HG03520 (cell line): ENCODE results near the gene ENAH.
"Not testable (repeated sequence)": the region's sequence is repeated elsewhere in the genome, so short reads cannot be mapped to it uniquely, and the experiment has no call there.

Source experiments
- ATAC-seq: cut with Tn5 transposase; IDR thresholded peaks from one replicate; pipeline ENCODE4 v1.9.1; 2021; ENCODE audit warnings: mild to moderate bottlenecking, moderate library complexity; ENCODE audit not compliant: unreplicated experiment

ENAH gene

DNA sequence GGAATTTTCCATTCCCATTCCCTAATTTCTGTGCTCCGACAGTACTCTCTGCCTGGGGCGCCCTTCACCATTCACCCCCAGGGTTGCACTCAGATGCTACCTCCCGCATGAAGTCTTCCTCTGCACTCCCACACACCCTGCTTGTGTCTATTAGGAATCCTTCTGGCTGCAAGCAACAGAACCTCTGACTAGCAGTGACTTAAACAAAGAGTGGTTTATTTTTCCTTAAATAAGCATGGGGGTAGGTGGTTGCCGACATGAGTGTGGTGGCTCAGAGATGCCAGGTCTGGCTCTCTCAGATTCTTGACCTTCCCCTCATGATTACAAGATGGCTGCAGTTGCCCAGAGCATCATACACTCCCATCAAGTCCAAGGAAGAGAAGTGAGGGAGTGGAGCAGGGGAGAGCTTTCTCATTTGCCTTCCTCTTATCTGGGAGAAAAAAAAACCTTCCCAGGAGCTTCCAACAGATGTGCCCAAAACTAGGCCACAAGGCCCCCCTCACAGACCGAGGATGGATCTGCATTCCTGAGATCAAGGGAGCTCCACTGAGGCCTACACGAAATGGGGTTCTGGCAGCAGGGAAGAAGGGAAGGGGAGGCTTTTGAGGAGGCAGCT, 175.5 kb downstream of the ENAH start:
- ATAC-seq = no peak

DNA sequence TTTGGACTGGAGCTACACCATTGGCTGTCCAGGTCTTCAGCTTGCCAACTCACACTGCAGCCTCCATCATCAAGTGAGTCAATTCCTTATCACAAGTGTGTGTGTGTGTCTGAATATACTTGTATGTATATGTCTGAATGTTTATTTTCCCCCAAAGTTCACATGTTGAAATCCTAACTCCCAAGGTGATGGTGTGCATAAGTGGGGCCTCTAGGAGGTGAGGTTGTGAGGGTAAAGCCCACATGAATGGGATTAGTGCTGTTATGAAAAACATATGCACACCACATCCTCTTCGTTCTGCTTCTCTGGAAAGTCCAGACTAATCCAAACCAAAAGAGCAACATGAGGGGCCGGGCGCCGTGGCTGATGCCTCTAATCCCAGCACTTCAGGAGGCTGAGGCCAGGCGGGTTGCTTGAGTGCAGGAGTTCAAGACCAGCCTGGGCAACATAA, 176.4 kb downstream of the ENAH start:
- no peak for ATAC-seq

DNA sequence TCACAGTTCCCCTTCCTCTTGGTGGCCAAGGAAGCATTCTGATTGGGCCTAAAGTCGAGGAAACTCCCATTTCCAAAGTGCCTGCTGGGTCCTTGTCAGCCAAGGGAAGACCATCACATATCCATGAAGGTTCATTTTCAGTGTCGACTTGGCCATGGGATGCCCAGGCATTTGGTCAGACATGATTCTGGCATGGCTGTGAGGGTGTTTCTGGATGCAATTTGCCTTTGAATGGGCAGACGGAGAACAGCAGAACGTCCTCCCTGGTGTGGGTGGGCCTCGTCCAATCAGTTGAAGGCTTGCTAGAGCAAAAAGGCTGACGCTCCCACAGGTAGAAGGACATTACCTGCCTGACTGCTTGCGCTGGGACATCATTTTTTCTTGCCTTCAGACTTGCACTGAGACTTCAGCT, 176.8 kb downstream of the ENAH start:
- ATAC-seq = no peak

DNA sequence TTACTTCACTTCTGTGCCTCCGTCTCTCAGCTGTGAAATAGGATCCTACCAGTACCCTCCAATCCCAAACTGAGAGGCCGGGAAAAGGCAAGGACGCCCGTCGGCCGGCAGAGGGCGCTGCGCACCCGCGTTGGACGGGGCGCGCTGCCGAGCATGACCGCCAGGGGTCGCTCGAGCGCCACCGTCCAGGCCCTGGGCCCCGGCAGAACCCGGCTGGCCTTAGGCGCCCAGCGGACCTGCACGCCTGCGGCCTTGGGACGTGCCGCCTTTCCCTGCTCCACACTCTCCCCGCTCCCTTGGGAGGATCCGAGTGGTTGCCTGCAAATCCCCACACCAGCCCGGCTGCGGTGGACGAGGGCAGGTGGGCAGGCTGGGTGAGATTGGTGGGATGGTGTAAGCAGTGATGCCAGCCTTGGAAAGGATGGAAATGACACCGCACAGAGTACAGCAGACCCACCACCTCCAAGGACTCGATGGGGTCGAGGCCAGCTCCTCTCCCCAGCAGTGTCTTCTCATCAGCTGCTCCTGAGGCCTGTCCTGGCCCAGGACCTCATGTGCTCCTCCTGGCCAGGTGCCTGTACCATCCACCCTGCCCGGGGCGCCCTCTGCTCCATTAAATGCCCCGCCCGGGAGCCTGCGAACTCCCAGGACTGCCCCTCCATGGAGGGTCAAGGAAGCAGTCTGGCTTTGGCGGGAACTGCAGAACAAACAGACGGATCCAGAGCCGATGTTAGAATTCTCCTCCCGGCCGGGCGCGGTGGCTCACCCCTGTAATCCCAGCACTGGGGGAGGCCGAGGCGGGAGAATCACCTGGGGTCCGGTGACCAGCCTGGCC, 177.7 kb downstream of the ENAH start:
- peak; percentile 65 for ATAC-seq

DNA sequence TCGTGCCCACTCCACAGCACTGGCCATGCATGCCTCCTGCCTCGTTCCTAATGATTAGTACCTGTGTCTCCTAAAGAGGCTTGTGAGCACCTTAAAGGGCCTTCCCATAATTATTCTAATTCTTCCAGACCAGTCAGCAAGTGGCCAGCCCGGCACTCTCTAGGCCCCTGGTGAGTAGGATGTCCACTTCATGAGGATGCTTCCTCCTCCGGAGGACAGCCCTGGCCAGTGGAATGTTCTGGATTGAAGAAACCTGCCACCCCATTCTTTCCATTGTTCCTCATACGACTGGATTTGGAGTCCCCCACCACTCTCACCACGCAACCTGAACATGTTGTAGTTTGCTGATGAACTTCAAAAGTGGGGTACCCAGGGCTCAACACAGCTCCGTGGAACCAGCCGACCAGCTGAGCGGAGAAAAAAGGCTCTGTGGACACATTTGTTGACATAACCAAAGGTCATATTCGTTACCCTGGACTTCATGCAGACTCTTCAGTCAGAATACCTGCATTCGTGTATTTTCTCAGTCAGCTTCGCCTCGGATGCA, 178.4 kb downstream of the ENAH start:
- no peak for ATAC-seq

DNA sequence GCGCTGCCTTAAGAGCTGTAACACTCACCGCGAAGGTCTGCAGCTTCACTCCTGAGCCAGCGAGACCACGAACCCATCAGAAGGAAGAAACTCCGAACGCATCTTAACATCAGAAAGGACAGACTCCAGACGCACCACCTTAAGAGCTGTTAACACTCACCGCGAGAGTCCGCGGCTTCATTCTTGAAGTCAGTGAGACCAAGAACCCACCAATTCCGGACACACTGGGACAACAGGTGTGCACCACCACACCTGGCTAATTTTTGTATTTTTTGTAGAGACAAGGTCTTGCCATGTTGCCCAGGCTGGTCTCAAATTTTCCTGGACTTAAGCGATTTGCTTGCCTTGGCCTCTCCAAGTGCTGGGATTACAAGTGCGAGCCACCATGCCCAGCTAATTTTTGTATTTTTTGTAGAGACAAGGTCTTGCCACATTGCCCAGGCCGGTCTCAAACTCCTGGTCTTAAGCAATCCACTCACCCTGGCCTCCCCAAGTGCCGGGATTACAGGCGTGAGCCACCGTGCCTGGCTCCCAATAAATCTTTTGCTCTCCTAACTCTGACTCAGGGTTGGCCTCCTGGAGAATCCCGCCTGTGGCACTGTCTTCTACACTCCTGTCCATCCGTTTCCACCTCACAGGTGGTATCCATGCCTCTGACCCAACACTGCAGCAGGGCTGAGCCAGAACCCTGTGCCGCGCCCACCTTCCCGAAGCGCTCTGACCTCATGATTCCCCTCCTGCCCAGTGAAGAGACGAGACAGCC, 179.1 kb downstream of the ENAH start:
- not testable (repeated sequence) for ATAC-seq

DNA sequence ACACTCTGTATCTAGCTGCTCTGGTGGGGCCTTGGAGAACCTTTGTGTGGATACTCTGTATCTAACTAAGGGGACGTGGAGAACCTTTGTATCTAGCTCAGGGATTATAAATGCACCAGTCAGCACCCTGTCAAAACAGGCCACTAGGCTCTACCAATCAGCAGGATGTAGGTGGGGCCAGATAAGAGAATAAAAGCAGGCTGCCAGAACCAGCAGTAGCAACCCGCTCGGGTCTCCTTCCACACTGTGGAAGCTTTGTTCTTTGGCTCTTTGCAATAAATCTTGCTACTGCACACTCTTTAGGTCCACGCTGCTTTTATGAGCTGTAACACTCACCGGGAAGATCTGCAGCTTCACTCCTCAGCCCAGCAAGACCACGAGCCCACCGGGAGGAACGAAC, 179.7 kb downstream of the ENAH start:
- ATAC-seq = not testable (repeated sequence)

DNA sequence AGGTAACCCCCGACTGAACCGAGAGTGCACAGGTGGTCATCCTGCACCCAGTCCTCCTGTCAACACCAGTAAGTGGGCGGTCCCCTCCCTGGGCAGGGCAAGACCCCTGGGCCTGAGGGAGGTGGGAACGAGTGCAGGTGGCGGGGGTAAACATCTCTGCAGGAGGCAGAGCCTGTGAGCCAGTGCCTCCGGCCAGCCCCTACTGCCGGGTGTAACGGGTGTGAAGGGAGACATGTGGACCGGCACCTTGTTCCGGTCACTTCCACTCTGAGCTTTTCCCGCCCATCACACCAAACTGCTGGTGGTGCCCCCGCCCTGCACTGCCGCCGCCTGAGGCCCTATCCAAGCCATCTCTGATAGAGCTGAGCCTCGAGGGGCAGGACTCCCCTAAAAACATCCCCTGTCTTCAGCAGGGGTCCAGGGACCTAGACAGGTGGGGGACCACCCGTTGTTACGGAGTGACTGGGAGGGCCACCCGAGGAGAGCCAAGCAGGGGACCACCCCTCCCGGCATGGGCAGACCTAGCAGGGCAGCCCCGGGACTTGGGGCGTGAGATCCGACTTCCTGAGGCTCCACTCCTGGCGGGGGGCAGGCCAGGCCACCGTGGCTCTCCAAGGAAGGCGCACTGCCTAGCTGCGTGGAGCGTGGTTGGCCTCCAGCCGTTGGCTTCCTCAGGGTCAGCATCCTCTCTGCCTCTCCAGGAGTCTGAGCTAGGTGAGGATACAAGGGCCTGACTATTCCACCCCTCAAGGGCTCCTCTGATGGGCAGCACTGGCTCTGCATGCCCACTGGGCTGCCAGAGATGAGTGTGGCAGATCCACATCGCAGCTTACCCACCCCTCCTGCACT, 181.2 kb downstream of the ENAH start:
- ATAC-seq = no peak

DNA sequence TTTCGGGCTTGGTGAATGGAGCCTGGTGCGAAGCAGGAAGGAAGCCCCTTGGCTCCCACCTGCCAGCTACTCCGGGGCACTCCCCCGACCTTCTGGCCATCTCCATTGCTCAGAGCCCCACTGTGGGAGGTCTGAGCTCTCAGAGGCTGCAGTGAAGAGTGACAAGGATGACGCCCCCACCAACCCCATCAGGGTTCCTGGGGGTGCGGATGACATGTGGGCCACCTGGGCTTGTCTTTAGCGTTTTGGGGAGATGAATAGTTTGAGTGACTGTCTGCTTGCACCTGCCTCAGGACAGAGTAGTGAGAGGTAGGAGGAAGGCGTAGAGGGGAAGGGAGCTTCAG, 181.8 kb downstream of the ENAH start:
- no peak for ATAC-seq

DNA sequence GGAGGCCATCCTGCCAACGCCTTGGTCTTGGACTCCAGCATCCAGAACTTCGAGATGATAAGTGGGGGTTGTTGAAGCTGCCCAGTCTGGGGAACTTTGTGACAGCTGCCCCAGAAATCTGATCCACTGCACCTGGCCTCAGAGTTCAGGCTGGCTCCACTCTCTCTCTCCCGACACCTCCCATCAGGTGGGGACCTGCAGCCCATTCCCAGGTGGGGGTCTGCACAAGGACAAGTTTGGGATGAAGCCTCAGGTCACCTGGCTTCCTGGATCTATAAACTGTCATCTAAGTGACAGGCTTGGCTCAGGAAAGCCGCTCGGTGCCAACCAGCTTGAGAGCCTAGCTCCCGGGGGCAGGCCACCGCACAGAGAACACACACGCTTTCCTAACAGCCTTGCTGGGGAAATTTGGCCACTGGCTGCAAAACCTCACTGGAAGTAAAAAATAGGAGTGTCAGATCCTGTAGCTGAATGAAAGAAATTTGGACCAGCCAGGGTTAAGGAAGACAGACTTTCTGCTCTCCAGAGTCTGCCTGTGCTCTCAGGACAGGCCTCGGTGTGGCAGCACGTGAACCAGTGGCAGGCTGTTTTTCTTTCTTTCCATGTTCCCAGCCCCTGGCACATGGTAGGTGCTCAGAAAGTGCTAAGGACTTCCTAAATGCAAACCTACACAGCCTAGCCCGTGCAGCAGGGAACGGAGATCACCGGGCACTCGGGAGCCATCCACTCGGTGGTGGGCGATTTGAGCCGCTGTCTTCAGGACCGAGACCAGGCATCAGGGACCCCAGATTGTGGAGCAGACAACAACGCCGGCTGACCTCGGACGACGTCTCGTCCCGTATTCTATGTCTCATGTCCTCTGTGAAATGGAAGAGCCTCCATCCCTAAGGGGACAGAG, 182.5 kb downstream of the ENAH start:
- no peak for ATAC-seq

DNA sequence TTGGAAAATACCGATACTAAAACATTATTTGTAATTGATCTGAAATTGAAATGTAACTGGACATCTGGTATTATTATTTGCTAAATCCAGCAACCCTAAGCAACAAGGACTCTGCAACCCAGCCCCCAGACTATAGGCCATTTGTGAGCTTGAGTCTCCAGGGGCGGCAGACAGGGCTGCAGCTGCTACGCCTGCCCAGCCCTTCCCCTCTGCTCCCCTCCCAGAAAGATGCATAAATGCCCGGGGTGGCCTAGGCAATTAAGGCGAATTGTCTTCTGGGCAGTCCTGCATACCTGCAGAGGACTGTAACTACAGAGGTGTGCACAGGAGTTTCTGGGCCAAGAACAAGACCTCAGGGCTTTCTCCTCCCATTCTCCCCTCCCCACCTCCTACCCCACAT, 183.9 kb downstream of the ENAH start:
- ATAC-seq = no peak

DNA sequence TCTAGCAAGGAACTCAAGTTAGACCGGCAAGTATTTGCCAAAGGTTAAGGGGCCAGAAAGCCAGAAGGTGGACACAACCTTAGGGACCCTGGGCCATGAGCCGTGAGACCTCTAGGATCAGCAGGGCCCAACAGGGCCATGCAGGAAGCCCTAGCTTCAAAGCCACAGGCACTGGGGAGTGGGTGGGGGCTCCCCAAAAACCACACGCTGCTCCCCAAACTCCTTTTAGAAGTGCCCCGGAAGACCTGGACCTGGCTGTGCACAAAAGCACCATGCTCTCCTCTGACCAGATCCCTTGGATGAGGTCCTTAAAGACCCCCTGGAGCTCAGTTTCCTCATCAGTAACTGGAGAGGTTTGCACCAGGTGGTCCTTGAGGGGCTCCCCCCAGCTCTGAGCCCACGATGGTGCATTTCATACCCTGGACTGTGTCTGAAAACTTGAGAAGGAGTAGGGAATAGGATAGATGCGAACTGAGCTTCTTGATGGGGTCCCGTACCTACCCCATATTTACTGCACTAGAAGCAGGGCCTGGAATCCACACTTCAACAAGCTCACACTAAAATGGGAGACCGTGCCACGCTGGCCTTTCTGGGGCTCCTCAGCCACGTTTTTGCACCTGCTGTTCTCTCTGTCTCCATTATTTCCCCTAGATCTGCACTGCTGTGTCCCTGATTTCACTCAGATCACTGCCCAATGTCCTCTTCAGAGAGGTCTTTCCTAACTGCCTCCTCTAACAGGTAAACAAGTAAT, 184.5 kb downstream of the ENAH start:
- ATAC-seq = no peak

DNA sequence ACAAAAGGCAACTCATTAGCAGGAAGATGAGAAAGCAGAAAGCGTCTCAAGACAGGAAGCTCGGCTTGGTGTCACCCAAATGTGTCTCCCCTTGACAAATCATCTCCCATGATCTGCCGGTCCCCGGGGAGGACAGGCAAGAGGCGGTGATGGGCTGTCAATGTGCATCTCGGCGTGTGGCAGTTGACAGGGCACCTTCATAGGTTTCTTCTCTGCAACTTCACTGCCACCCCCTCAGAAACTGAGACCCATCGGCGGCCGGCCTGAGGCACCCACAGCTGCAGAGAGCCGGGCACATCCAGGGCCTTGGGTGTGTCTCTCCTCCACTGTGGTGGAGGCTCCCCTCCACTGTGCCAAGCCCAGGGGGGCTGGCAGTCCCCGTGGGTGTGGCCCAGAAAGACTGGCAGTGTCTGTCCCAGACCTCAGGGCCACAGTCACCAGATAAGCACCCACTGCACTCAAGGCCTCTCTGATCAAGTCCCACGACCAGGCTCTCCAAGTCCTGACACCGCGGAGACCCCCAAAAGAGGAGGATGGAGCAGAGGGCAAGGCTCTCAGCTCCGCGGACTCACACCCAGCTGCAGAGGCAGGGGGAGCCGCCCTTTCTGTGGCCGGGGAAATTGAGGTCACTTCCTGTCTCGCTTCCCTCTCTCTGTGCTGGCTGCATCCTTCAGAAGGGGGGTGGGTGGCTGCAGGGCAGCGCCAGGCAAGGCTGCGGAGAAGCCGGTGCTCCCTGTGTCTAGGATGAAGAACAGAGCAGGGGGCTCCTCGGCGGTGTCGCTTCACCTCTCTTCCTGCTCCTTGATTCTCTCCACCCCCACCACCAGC, 185.5 kb downstream of the ENAH start:
- peak; percentile 95 for ATAC-seq

DNA sequence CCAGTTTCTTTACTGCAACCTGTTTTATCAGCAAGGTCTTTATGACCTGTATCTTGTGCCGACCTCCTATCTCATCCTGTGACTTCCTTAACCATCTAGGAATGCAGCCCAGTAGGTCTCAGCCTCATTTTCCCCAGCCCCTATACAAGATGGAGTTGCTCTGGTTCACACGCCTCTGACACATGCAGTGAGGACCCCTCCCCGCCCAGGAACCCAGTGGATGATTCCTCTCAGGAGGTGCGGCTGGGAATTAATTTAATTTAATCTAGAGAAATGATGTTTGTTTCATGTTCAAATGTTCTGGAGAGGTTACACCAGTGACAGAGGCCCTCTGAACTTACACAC, 186.1 kb downstream of the ENAH start:
- ATAC-seq = no peak

DNA sequence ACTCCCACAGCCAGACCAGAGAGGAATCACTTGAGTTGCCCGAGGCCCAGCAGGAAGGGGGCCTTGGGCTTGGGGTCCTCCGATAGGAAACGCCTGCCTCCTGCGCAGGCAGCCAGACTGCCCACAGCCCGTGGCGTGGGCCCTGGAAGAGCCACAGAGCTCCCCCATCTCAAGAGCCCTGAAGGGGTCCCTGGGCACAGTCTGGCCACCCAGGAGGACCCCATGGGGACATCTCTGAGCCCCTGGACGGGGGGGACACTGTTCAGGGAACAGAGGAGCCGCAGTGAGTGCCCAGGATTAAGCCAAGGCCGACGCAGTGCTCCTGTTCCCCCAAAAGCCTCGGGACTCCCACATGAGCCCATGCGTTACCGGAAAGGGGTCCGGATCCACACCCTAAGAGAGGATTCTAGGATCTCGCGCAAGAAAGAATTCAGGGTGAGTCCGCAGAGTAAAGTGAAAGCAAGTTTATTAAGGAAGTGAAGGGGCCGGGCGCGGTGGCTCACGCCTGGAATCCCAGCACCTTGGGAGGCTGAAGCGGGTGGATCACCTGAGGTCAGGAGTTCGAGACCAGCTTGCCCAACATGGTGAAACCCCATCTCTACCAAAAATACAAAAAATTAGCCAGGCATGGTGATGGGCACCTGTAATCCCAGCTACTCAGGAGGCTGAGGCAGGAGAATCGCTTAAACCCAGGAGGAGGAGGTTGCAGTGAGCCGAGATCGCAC, 187.0 kb downstream of the ENAH start:
- no peak for ATAC-seq

DNA sequence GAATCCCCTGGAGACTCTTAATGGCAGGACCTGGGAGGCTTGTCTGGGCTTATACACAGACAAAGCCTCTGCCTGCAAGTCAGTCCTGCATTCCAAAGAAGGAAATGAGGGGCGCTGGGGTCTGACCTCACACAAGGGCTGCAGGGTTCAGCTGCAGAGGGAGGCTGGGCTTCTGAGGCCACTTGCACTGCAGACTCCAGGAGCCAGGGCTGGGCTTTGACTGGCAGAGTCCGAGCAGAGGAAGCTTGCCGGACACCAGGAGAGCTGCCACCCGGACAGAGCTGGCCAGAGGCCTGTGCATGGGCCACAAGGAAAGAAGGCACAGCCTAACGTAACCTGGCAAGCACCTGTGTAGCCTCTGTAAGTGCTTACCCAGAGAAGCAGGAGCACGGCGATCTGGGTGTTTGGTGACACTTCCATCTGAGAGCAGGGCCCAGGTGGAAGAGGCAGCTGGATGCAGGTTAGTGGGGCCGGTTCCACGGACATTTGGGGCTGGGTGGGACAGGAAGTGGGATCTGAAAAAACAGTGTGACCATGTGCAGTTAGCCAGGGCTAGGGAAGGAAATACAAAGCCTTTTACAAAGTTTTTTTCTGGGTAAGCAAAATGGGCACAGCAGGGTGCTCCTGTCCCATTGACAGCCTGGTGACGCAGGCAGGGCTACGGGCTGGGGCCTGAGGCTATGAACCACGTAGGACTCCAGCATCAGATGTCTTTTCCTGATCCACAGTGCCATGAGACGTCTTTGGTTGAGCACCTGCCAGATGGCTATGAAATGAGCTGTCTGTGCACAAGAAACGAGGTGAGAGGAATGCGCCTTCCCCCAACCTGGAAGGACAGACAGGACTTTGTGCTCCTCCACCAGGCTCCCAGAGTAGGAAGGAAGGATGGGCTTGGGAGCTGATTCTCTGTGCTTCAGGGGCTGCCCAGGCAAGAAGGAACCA, 187.8 kb downstream of the ENAH start:
- ATAC-seq = no peak
